Epithelial cell of esophagus (primary cell): ENCODE measurements around the gene DDOST.

Experiments
- DNase-seq: peaks from one replicate; pipeline ENCODE4 v3.0.0; 2010; ENCODE audit warnings: low read depth
- H3K4me3 ChIP-seq: 2 replicates; pipeline ENCODE4 v1.5.1; 2011; ENCODE audit warnings: mild to moderate bottlenecking, low read length, control low read depth
- TF ChIP-seq, protein P1 (sequence below): IDR thresholded peaks from 2 replicates; pipeline ENCODE4 v1.5.1; 2011; ENCODE audit warnings: low read depth, mild to moderate bottlenecking, low read length, control low read depth, inconsistent platforms; ENCODE audit not compliant: insufficient read depth; ENCODE audit errors: missing control alignments

Gene DDOST

DNA sequence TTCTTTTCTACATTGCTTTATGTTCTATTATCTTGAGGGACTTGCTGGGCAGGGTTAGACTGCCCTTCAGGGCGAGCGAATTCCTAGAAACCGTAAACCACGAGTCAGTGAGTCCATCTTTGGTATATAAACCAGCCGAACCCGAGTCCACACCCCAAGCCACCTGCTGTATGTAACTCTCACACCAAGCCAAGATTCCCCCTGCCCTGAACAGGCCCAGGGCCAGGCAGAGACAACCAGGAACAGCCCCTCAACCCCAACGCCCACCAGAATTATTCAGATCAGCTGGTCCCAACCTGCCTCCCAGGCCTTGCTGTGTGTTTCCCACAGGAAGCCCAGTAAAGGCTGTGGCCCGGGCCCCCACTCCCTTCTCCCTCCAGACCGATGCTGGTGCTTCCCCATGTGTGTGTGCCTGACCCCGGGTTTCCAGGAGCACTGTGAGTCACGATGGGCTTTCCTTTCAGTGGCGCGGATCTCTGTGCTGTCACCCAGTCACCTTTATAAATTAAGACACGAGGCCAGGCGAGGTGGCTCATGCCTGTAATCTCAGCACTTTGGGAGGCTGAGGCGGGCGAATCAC, 39.6 kb upstream of the DDOST start:
- DNase-seq, result no peak
- TF ChIP-seq, protein P1, sequence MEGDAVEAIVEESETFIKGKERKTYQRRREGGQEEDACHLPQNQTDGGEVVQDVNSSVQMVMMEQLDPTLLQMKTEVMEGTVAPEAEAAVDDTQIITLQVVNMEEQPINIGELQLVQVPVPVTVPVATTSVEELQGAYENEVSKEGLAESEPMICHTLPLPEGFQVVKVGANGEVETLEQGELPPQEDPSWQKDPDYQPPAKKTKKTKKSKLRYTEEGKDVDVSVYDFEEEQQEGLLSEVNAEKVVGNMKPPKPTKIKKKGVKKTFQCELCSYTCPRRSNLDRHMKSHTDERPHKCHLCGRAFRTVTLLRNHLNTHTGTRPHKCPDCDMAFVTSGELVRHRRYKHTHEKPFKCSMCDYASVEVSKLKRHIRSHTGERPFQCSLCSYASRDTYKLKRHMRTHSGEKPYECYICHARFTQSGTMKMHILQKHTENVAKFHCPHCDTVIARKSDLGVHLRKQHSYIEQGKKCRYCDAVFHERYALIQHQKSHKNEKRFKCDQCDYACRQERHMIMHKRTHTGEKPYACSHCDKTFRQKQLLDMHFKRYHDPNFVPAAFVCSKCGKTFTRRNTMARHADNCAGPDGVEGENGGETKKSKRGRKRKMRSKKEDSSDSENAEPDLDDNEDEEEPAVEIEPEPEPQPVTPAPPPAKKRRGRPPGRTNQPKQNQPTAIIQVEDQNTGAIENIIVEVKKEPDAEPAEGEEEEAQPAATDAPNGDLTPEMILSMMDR, result no peak
- H3K4me3 ChIP-seq, result no peak overlapping the region

DNA sequence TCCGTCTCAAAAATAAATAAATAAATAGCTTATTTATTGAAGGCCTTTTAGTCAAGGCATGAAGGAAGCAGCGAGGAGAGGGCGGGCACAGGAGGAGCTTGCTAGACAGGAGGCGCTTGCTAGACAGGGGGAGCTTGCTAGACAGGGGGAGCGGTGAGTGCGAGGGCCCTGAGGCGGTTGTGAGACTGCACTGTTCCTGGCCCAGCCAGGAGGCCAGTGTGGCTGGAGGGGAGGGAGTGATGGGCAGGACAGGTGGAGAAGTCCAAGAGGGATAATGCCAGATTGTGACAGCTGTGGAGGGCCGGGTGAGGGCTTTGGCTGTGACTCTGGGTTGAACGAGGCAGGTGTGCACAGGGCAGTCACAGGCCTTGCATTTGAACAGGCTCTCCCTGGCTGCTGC, 38.4 kb upstream of the DDOST start:
- TF ChIP-seq, protein P1, result no peak
- DNase-seq, result peak; percentile 58

DNA sequence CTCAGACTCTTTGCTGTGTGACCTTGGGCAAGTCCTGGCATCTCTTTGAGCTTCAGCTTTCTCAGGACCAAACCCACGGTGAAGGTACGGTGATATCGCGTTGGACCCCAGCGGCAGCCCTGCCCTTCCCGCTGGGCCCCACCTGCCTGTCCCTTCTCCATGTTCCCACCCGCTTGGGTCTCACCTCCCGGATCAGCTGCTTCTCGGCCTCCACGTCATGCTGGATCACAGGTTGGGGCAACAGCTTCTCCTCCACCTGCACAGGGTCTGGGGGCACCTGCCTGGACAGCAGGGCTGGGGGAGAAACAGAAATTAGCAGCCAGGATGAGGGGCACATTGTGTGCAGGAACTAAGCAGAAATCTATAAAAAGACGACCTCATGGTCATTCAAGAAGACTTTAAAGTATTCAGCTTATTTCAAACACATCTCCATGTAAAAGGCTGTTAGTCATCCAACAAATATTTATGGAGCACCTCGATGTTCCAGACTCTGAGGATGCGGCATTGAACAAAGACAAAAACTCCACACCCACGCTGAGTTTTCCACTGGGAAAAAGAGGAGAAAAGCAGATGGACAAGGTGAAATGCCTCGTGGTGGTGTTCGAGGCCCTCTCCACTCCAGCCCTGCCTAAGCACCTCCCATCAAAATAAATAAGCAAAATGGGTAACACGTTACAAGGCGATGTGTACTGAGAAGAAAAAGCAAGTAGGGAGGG, 37.2 kb upstream of the DDOST start:
- TF ChIP-seq, protein P1, result no peak
- no peak overlapping the region for H3K4me3 ChIP-seq

More for the DNA sequence above, 38.4 kb upstream of the DDOST start:
- H3K4me3 ChIP-seq, result no peak overlapping the region

DNA sequence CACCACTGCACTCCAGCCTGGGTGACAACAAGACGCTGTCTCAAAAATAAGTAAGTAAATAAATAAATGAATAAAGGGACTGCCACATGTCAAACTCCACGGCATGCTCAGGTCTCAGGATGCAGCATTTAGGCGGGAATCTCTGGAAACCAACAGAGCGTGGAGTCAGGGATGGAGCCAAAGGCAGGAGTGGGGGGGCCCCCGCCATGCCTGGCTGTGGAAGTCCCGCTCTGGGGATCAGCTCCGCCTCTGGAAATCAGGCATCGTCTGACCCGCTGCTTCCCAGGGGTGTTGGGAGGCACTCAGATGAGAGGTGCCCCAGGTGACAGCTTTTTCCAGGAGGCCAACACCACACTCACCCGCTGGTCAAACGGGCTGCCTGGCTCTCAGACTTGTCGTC, 36.4 kb upstream of the DDOST start:
- H3K4me3 ChIP-seq, result no peak overlapping the region
- TF ChIP-seq, protein P1, result no peak
- DNase-seq, result no peak

More for the DNA sequence above, 37.2 kb upstream of the DDOST start:
- DNase-seq, result peak; percentile 34

DNA sequence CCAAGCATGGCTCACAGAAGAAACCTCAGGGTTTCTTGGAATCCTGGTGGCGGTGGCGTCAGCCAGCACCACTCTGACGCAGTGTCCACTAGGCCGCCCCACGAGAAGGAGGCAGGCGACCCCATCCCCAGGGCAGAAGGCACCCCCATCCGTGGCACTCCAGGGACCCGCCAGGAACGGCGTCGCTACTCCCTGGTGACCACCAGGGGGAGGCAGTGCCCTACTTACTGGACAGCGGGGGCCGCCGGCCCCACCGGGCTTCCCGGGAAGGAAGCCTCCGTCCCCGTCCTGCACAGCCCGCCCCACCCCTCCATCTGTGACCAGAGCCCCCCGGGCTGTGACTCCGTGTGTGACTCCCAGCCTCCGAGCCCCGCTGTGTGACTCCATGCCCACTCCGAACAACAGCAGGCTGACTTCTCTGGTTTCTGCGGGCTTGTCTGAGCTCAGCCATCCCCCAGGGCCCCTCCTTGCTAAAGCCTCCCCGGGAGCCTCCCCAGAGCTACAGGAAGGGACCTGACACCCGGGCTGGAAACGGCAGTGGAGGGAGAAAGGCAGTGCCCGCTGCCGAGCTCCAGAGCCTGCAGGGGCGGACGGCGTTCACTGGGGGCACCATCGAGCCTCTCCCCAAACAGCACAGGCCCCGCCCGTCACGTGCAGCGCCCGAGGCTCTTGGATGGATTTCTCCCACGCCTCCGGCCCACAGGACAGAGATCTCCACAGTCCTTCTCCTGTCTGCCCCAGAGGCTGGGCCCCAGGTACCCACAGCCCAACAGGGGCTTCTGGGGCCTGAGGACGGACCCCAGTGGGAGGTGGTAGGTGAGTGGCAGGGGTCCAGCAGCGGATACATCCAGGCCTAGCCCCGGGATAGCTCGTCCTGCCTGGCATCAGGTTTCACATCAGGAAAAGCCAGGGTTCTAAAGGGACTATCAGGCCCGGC, 35.5 kb upstream of the DDOST start:
- peak overlapping the region; percentile 52 for H3K4me3 ChIP-seq
- TF ChIP-seq, protein P1, result peak; percentile 85
- DNase-seq, result peak; percentile 87

DNA sequence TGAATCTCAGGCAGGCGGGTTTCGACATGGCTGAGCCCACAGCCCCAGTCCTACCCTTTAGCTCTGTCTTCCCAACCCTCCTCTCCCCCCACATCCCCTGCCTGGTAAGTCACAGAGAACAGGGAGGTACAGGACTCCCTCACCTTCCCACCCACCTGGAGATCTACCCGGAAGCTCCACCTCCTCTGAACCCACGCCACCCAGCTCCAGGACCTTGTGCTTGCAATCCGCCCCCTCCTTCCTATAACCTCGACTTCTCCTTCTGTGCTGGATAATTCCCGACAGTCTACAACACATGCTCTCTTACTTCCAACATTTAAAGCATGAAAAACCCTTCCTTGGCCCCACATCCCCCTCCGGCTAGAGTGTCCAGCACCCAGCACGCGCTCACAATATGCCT, 34.3 kb upstream of the DDOST start:
- TF ChIP-seq, protein P1, result no peak
- H3K4me3 ChIP-seq, result no peak overlapping the region
- DNase-seq, result no peak
